A549 (cell line): ENCODE data around the gene CERS4. TPM values are rescaled to one million over a fixed set of nuclear protein-coding genes. Genes with fewer than 3 reads are reported as not detected.

Experiments
- ATAC-seq, 2 experiments: fragments of 200-7000 bp in 1 of 2; fragments of >200 bp in 1 of 2; cut with Nextera tagmentation in 1 of 2; cut with Tn5 transposase in 1 of 2; 3 replicates each; pipeline versions ENCODE4 v1.8.0 to v1.9.1; 2018 to 2020; ENCODE audit warnings: mild to moderate bottlenecking in 1 of 2, moderate library complexity in 1 of 2
- CTCF ChIA-PET: fragments of 300-600 bp; sonication (Branson Sonifier 250); formaldehyde crosslinking; extraction: SDS; loops from one replicate; lab custom pipeline; 2021; ENCODE audit warnings: antibody characterized with exemption, inconsistent platforms; lab: Yijun Ruan, JAX
- POLR2A ChIA-PET: fragments of 350-600 bp; formaldehyde crosslinking; extraction: SDS; loops from one replicate; lab custom pipeline; 2021; ENCODE audit warnings: antibody characterized with exemption, inconsistent platforms; lab: Yijun Ruan, JAX
- DNase-seq, 2 experiments: peaks; one replicate each; pipeline versions ENCODE4 v3.0.0 to v3.0.0-alpha.2; 2011 to 2016; ENCODE audit warnings: low read depth in 1 of 2, low spot score in 1 of 2
- FAIRE-seq: peaks from 2 replicates; lab custom pipeline; 2011; peaks lifted over from hg19 to GRCh38; lab: Jason Lieb, UNC
- H3K27ac ChIP-seq, 2 experiments: fragments of >200 bp; sonication (Bioruptor Twin); formaldehyde crosslinking; 3 replicates each; pipeline ENCODE4 v1.5.1; 2016 to 2017
- H3K4me1 ChIP-seq: fragments of >200 bp; sonication (Bioruptor Twin); formaldehyde crosslinking; 3 replicates; pipeline ENCODE4 v1.6.1; 2016
- H3K4me2 ChIP-seq: fragments of >200 bp; sonication (Bioruptor Twin); formaldehyde crosslinking; 3 replicates; pipeline ENCODE4 v1.6.1; 2016
- H3K4me3 ChIP-seq: fragments of >200 bp; sonication (Bioruptor Twin); formaldehyde crosslinking; 3 replicates; pipeline ENCODE4 v1.5.1; 2016
- H3K9me3 ChIP-seq: fragments of >200 bp; sonication (Bioruptor Twin); formaldehyde crosslinking; 3 replicates; pipeline ENCODE4 v1.6.1; 2016
- BHLHE40 ChIP-seq: IDR thresholded peaks from 2 replicates; pipeline ENCODE4 v1.6.1; 2012; ENCODE audit warnings: low read depth, low read length, inconsistent platforms
- CBX2 ChIP-seq: fragments of 200-600 bp; sonication (generic); IDR thresholded peaks from 2 replicates; pipeline ENCODE4 v1.6.1; 2016; ENCODE audit warnings: low read depth, mild to moderate bottlenecking, borderline replicate concordance
- CEBPB ChIP-seq, 2 experiments: fragments of >200 bp in 1 of 2; sonication (Bioruptor Twin) in 1 of 2; formaldehyde crosslinking in 1 of 2; IDR thresholded peaks; 2 replicates each; pipeline ENCODE4 v1.6.1; 2012 to 2016
- CHD2 ChIP-seq: fragments of 150-350 bp; IDR thresholded peaks from 2 replicates; pipeline ENCODE4 v1.6.1; 2014; ENCODE audit warnings: low read length; ENCODE audit not compliant: partially characterized antibody
- E2F6 ChIP-seq: IDR thresholded peaks from 2 replicates; pipeline ENCODE4 v1.6.1; 2012; ENCODE audit warnings: low read depth, borderline replicate concordance
- FOSL2 ChIP-seq, 2 experiments: fragments of 450-650 bp in 1 of 2; fragments of >200 bp in 1 of 2; sonication (Bioruptor Twin) in 1 of 2; formaldehyde crosslinking; IDR thresholded peaks; 2 replicates each; pipeline versions ENCODE4 v1.5.0 to v1.6.1; 2016 to 2020; ENCODE audit warnings: mild to moderate bottlenecking in 1 of 2, moderate library complexity in 1 of 2
- FOXS1 ChIP-seq: fragments of 250-450 bp; sonication (Bioruptor Pico); IDR thresholded peaks from 2 replicates; pipeline ENCODE4 v1.5.0; 2020; ENCODE audit warnings: mild to moderate bottlenecking, moderate library complexity
- HDAC2 ChIP-seq: fragments of 200-600 bp; sonication (generic); IDR thresholded peaks from 2 replicates; pipeline ENCODE4 v1.6.1; 2016
- JUN ChIP-seq, 2 experiments: fragments of >200 bp; sonication (Bioruptor Twin); formaldehyde crosslinking; IDR thresholded peaks; 2 replicates in 1 of 2; 3 replicates in 1 of 2; pipeline ENCODE4 v1.6.1; 2016 to 2017
- KDM5A ChIP-seq: fragments of 200-600 bp; sonication (generic); IDR thresholded peaks from 2 replicates; pipeline ENCODE4 v1.6.1; 2016; ENCODE audit warnings: antibody characterized with exemption, mild to moderate bottlenecking
- NFE2L2 ChIP-seq: fragments of 150-350 bp; conservative IDR thresholded peaks from 2 replicates; pipeline ENCODE4 v1.6.1; 2014; ENCODE audit warnings: low read length
- POLR2A ChIP-seq: IDR thresholded peaks from 2 replicates; pipeline ENCODE4 v1.6.1; 2012; ENCODE audit warnings: mild to moderate bottlenecking, low read length
- RARB ChIP-seq: fragments of 250-450 bp; sonication (Bioruptor Pico); IDR thresholded peaks from 2 replicates; pipeline ENCODE4 v1.8.0; 2021; ENCODE audit warnings: mild to moderate bottlenecking, moderate library complexity
- RCOR1 ChIP-seq: fragments of 150-350 bp; IDR thresholded peaks from 2 replicates; pipeline ENCODE4 v1.6.1; 2014; ENCODE audit warnings: antibody characterized with exemption, low read length, low read depth
- REST ChIP-seq: fragments of 200-600 bp; sonication (generic); IDR thresholded peaks from 2 replicates; pipeline ENCODE4 v1.6.1; 2016; ENCODE audit warnings: antibody characterized with exemption, mild to moderate bottlenecking, moderate library complexity
- RFX5 ChIP-seq: fragments of 450-650 bp; IDR thresholded peaks from 2 replicates; pipeline ENCODE4 v1.7.1; 2014; ENCODE audit warnings: antibody characterized with exemption, mild to moderate bottlenecking, moderate library complexity
- RNF2 ChIP-seq: fragments of 200-600 bp; sonication (generic); IDR thresholded peaks from 2 replicates; pipeline ENCODE4 v1.6.1; 2016; ENCODE audit warnings: low read depth, mild to moderate bottlenecking, antibody characterized with exemption, moderate library complexity, borderline replicate concordance
- SREBF2 ChIP-seq: fragments of 450-650 bp; IDR thresholded peaks from 2 replicates; pipeline ENCODE4 v1.6.1; 2014; ENCODE audit warnings: mild to moderate bottlenecking, moderate library complexity
- TFCP2L1 ChIP-seq: fragments of 250-450 bp; sonication (Bioruptor Pico); IDR thresholded peaks from 2 replicates; pipeline ENCODE4 v1.5.0; 2021; ENCODE audit warnings: mild to moderate bottlenecking
- TP53 ChIP-seq: fragments of 250-450 bp; sonication (Bioruptor Pico); IDR thresholded peaks from 2 replicates; pipeline ENCODE4 v1.5.0; 2021; ENCODE audit warnings: mild to moderate bottlenecking, moderate library complexity
- ZFP36 ChIP-seq: fragments of 450-650 bp; IDR thresholded peaks from 2 replicates; pipeline ENCODE4 v1.6.1; 2014; ENCODE audit warnings: borderline replicate concordance; ENCODE audit not compliant: partially characterized antibody
- whole genome bisulfite sequencing: methylation state at CpG from one replicate; pipeline ENCODE4 v1.1.6; 2017; ENCODE audit errors: missing lambda C conversion rate; 5-methylcytosine and 5-hydroxymethylcytosine counted together
- polyA plus RNA-seq, 4 experiments: library from polyadenylated mRNA; depleted of rRNA in 3 of 4; stranded (reverse); fragments of >200 nt; fragmentation: RNase III in 1 of 4; extraction: RNeasy Plus Mini Kit Qiagen cat#74134 plus additional on column Dnase treatment in 1 of 4; gene quantifications; 2 replicates in 3 of 4; 3 replicates in 1 of 4; pipeline ENCODE4 v1.2.3, GENCODE V29; 2011 to 2017
- TF ChIP-seq, protein P1 (sequence below): IDR thresholded peaks from 2 replicates; pipeline ENCODE4 v1.6.1; 2012
- TF ChIP-seq, protein P2 (sequence below): fragments of >200 bp; sonication (Bioruptor Twin); formaldehyde crosslinking; IDR thresholded peaks from 2 replicates; pipeline ENCODE4 v1.6.1; 2016

The CERS4 gene
- polyA plus RNA-seq, 2 of the 4 experiments (the other 2 are of a cell fraction): 2.1 to 5.0 TPM

DNA sequence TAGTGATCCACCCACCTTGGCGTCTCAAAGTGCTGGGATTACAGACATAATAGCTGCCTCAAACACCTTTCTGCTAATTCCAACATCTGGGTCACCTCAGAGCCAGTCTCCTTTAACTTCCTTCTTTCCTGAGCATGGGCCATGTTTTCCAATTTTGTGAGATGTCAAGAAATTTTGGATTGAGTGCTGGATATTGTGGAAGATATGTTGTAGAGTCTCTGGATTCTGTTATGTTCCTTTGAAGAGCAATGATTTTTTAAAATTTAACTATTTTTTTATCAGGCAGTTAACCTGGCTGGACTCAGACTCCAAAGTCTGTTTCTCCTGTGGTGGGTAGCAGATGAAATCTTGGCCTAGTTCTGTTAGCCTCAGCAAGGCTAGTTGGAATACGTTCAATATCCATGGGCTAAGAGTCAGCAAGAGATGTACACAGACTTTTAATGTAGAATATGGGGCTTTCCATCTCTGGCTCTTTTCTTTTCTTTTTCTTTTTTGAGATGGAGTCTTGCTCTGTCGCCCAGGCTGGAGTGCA, 22.0 kb downstream of the CERS4 start:
- 74% methylated on average over 3 of the region's 3 CpGs for WGBS
- FAIRE-seq (no peak), ATAC-seq (no peak), DNase-seq (no peak)
- ChIA-PET POLR2A (no interaction called here), CTCF (no interaction called here)
- TF ChIP-seq TP53 (CRISPR knock-in tag): no peak
- TF ChIP-seq CBX2: no peak
- no peak for TF ChIP-seq POLR2A
- TF ChIP-seq ZFP36: no peak
- TF ChIP-seq RARB (CRISPR knock-in tag): no peak
- TF ChIP-seq RNF2: no peak
- no peak for TF ChIP-seq RCOR1
- no peak for TF ChIP-seq FOSL2 (IDR thresholded peaks at IDR 0.05)
- no peak for TF ChIP-seq FOSL2 (CRISPR knock-in tag; IDR thresholded peaks at IDR 0.05)
- no peaks in the 10 kb centered on the region for H3K4me1 ChIP-seq
- H3K9me3 ChIP-seq: no peaks in the 10 kb centered on the region
- no peak overlapping the region for H3K27ac ChIP-seq
- no peak overlapping the region for H3K4me2 ChIP-seq
- H3K4me3 ChIP-seq: no peak overlapping the region

DNA sequence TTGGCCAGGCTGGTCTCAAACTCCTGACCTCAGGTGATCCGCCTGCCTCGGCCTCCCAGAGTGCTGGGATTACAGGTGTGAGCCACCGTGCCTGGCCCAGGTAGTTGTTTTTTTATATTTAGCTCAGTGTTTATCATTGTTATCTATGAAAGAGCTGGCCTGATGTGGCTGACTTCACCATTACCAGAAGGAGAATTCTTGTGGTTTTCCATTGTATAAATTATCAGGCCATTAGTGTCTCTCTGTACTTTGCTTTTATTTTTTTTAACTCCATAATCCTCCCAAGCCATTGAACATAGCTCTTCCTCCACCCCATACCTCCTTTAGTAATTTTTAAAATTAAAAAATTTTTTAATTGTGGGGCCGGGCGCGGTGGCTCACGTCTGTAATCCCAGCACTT, 24.2 kb downstream of the CERS4 start:
- Histone ChIP-seq H3K9me3 (no peaks in the 10 kb centered on the region), H3K27ac (no peak overlapping the region), H3K4me3 (no peak overlapping the region), H3K4me2 (no peak overlapping the region), H3K4me1 (no peaks in the 10 kb centered on the region)
- ATAC-seq: no peak
- POLR2A ChIA-PET: no interaction called here
- TF ChIP-seq SREBF2: no peak
- TF ChIP-seq FOXS1 (CRISPR knock-in tag): no peak
- TF ChIP-seq REST: no peak
- no peak for TF ChIP-seq NFE2L2
- TF ChIP-seq CHD2: no peak
- TF ChIP-seq HDAC2: no peak
- TF ChIP-seq TFCP2L1 (CRISPR knock-in tag): no peak
- no peak for TF ChIP-seq RFX5
- no peak for TF ChIP-seq BHLHE40
- TF ChIP-seq, protein P1, sequence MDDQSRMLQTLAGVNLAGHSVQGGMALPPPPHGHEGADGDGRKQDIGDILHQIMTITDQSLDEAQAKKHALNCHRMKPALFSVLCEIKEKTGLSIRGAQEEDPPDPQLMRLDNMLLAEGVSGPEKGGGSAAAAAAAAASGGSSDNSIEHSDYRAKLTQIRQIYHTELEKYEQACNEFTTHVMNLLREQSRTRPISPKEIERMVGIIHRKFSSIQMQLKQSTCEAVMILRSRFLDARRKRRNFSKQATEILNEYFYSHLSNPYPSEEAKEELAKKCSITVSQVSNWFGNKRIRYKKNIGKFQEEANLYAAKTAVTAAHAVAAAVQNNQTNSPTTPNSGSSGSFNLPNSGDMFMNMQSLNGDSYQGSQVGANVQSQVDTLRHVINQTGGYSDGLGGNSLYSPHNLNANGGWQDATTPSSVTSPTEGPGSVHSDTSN: no peak
- TF ChIP-seq JUN (IDR thresholded peaks at IDR 0.05): no peak
- WGBS: 81% methylated on average over 7 of the region's 7 CpGs
- DNase-seq: no peak
- FAIRE-seq: no peak
- CTCF ChIA-PET: interaction anchor here (0.9 to 1.3 kb wide), 2 partner anchors 20 to 75 kb away, joined by 3 to 4 read pairs; no protein-coding TSS in a partner anchor

DNA sequence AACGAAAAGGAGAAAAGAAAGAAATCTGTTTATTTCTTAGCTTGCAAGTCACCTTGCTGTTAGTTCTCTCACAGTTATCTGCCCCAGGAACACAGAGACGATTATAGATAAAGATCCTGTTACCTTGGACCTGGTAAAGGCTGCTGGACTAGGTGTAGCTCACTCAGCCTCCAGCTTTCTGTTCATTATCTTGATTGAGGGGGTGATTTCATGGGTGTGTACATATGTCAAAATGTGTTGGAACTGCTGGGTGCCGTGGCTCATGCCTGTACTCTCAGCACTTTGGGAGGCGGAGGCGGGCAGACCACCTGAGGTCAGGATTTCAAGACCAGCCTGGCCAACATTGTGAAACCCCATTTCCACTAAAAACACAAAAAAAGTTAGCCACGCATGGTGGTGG, 27.9 kb downstream of the CERS4 start:
- no peak overlapping the region for H3K27ac ChIP-seq
- ChIA-PET POLR2A (no interaction called here), CTCF (interaction anchor here (0.7 to 1.5 kb wide), 3 partner anchors 11 to 266 kb away, joined by 4 read pairs; no protein-coding TSS in a partner anchor)
- FAIRE-seq (no peak), ATAC-seq (no peak), DNase-seq (no peak)
- no peaks in the 10 kb centered on the region for H3K4me1 ChIP-seq
- no peak overlapping the region for H3K4me3 ChIP-seq
- WGBS: 66% methylated on average over 6 of the region's 6 CpGs
- no peak overlapping the region for H3K4me2 ChIP-seq
- TF ChIP-seq, protein P2, sequence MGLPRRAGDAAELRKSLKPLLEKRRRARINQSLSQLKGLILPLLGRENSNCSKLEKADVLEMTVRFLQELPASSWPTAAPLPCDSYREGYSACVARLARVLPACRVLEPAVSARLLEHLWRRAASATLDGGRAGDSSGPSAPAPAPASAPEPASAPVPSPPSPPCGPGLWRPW: no peak
- no peak for TF ChIP-seq E2F6
- no peak for TF ChIP-seq KDM5A
- TF ChIP-seq CEBPB (IDR thresholded peaks at IDR 0.05): no peak
- no peaks in the 10 kb centered on the region for H3K9me3 ChIP-seq
